ENCODE measurements around the gene LBHD1. TPM values are rescaled to one million over a fixed set of nuclear protein-coding genes. Genes with fewer than 3 reads are reported as not detected.
A peak's percentile ranks its signal among the peaks of the same experiment; 100 is the strongest.

Gene LBHD1
- total and polyA plus RNA-seq, 2 of the 13 experiments (the other 11 are each of a cell fraction or from before 2014, with no cell fraction given) = 3.2 to 3.7 TPM

- TF ChIP-seq, protein P1, sequence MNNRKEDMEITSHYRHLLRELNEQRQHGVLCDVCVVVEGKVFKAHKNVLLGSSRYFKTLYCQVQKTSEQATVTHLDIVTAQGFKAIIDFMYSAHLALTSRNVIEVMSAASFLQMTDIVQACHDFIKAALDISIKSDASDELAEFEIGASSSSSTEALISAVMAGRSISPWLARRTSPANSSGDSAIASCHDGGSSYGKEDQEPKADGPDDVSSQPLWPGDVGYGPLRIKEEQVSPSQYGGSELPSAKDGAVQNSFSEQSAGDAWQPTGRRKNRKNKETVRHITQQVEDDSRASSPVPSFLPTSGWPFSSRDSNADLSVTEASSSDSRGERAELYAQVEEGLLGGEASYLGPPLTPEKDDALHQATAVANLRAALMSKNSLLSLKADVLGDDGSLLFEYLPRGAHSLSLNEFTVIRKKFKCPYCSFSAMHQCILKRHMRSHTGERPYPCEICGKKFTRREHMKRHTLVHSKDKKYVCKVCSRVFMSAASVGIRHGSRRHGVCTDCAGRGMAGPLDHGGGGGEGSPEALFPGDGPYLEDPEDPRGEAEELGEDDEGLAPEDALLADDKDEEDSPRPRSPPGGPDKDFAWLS (CRISPR knock-in tag; IDR thresholded peaks at IDR 0.05; ENCODE audit: borderline replicate concordance) = no peak
- TF ChIP-seq, protein P2, sequence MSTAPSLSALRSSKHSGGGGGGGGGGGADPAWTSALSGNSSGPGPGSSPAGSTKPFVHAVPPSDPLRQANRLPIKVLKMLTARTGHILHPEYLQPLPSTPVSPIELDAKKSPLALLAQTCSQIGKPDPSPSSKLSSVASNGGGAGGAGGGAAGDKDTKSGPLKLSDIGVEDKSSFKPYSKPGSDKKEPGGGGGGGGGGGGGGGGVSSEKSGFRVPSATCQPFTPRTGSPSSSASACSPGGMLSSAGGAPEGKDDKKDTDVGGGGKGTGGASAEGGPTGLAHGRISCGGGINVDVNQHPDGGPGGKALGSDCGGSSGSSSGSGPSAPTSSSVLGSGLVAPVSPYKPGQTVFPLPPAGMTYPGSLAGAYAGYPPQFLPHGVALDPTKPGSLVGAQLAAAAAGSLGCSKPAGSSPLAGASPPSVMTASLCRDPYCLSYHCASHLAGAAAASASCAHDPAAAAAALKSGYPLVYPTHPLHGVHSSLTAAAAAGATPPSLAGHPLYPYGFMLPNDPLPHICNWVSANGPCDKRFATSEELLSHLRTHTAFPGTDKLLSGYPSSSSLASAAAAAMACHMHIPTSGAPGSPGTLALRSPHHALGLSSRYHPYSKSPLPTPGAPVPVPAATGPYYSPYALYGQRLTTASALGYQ (CRISPR knock-in tag; IDR thresholded peaks at IDR 0.05) = no peak
- TF ChIP-seq, protein P3, sequence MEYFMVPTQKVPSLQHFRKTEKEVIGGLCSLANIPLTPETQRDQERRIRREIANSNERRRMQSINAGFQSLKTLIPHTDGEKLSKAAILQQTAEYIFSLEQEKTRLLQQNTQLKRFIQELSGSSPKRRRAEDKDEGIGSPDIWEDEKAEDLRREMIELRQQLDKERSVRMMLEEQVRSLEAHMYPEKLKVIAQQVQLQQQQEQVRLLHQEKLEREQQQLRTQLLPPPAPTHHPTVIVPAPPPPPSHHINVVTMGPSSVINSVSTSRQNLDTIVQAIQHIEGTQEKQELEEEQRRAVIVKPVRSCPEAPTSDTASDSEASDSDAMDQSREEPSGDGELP (IDR thresholded peaks at IDR 0.05; ENCODE audit: borderline replicate concordance, low read depth) = no peak
- TF ChIP-seq ARNT (IDR thresholded peaks at IDR 0.05) (no peak), ZNF33B (CRISPR knock-in tag; IDR thresholded peaks at IDR 0.05) (no peak), ZNF441 (CRISPR knock-in tag; IDR thresholded peaks at IDR 0.05; ENCODE audit: borderline replicate concordance) (peak; percentile 16; the same call in 1 of the 2 replicates), ZNF614 (CRISPR knock-in tag; IDR thresholded peaks at IDR 0.05; ENCODE audit: borderline replicate concordance) (no peak), LRRFIP1 (CRISPR knock-in tag; conservative IDR thresholded peaks at IDR 0.05) (no peak), ZFP91 (CRISPR knock-in tag; IDR thresholded peaks at IDR 0.05; ENCODE audit: borderline replicate concordance) (peak; percentile 88), GFI1 (CRISPR knock-in tag; IDR thresholded peaks at IDR 0.05; ENCODE audit: borderline replicate concordance) (peak; percentile 70; the same call in 1 of the 2 replicates), ZNF616 (CRISPR knock-in tag; IDR thresholded peaks at IDR 0.05; ENCODE audit: low read depth) (no peak), PHF8 (CRISPR knock-in tag; IDR thresholded peaks at IDR 0.05) (peak; percentile 84), ZMYM2 (CRISPR knock-in tag; IDR thresholded peaks at IDR 0.05) (no peak; the same call in 1 of the 2 replicates), ZBTB14 (CRISPR knock-in tag; IDR thresholded peaks at IDR 0.05) (no peak; the same call in 1 of the 2 replicates), ZSCAN22 (CRISPR knock-in tag; IDR thresholded peaks at IDR 0.05) (no peak), SP5 (CRISPR knock-in tag; IDR thresholded peaks at IDR 0.05; ENCODE audit: borderline replicate concordance, low read depth) (peak; percentile 11; the same call in 1 of the 2 replicates), CREB3 (CRISPR knock-in tag; IDR thresholded peaks at IDR 0.05) (no peak)
Measured at GRCh38 chr11:62671608-62672389, at the start of gene LBHD1, which contains the start of gene UQCC3 (continued).

All from HepG2 (cell line).